Caco-2 (cell line): ENCODE measurements around the gene SHROOM1. TPM values are rescaled to one million over a fixed set of nuclear protein-coding genes. Genes with fewer than 3 reads are reported as not detected.
"Not testable (repeated sequence)": the region's sequence is repeated elsewhere in the genome, so short reads cannot be mapped to it uniquely, and the experiment has no call there.

Experiments
- BruUV-seq: library from RNA; stranded (reverse); fragments of 400-500 nt; replicated peaks from 2 replicates; lab custom pipeline; 2021; lab: Mats Ljungman, UMichigan
- CTCF ChIA-PET: fragments of 300-600 bp; sonication (Branson Sonifier 250); formaldehyde crosslinking; loops from one replicate; lab custom pipeline; 2022; ENCODE audit warnings: antibody characterized with exemption; lab: Charles Lee
- POLR2A ChIA-PET: fragments of 300-600 bp; sonication (Branson Sonifier 250); formaldehyde crosslinking; loops from one replicate; lab custom pipeline; 2022; ENCODE audit warnings: antibody characterized with exemption; lab: Charles Lee
- DNase-seq, 2 experiments: peaks; one replicate each; pipeline versions ENCODE4 v3.0.0 to v3.0.0-alpha.2; 2020 to 2022
- H3K27me3 ChIP-seq: replicated peaks from 2 replicates; pipeline ENCODE4 v1.6.0; 2011; ENCODE audit warnings: low read length; ENCODE audit not compliant: control insufficient read depth, insufficient read depth
- H3K36me3 ChIP-seq: 2 replicates; pipeline ENCODE4 v1.5.1; 2011; ENCODE audit warnings: low read length; ENCODE audit not compliant: control insufficient read depth, insufficient read depth
- H3K4me1 ChIP-seq: fragments of 250-450 bp; sonication (Bioruptor Pico); 2 replicates; pipeline ENCODE4 v1.5.1; 2020; ENCODE audit warnings: mild to moderate bottlenecking
- H3K4me3 ChIP-seq: 2 replicates; pipeline ENCODE4 v1.5.1; 2011; ENCODE audit warnings: low read depth, mild to moderate bottlenecking, control low read depth, low read length
- H3K9me3 ChIP-seq: fragments of 250-450 bp; sonication (Bioruptor Pico); 2 replicates; pipeline ENCODE4 v1.5.1; 2020; ENCODE audit warnings: mild to moderate bottlenecking, moderate library complexity
- H3K27ac Mint-ChIP-seq: one replicate; pipeline ENCODE4 v1.8.0; 2022; ENCODE audit warnings: mixed read lengths; ENCODE audit not compliant: unreplicated experiment
- H3K27me3 Mint-ChIP-seq: one replicate; pipeline ENCODE4 v1.8.0; 2022; ENCODE audit warnings: mixed read lengths; ENCODE audit not compliant: insufficient read depth, unreplicated experiment
- H3K36me3 Mint-ChIP-seq: one replicate; pipeline ENCODE4 v1.8.0; 2022; ENCODE audit warnings: mild to moderate bottlenecking, mixed read lengths; ENCODE audit not compliant: insufficient read depth, unreplicated experiment
- H3K4me1 Mint-ChIP-seq: one replicate; pipeline ENCODE4 v1.8.0; 2022; ENCODE audit warnings: low read depth, mixed read lengths; ENCODE audit not compliant: unreplicated experiment
- H3K4me3 Mint-ChIP-seq: one replicate; pipeline ENCODE4 v1.8.0; 2022; ENCODE audit warnings: mild to moderate bottlenecking, moderate library complexity, mixed read lengths; ENCODE audit not compliant: unreplicated experiment
- H3K9me3 Mint-ChIP-seq: one replicate; pipeline ENCODE4 v1.8.0; 2022; ENCODE audit warnings: mixed read lengths; ENCODE audit not compliant: unreplicated experiment
- CTCF ChIP-seq, 2 experiments: fragments of 200-600 bp in 1 of 2; IDR thresholded peaks; 1 replicate in 1 of 2; 2 replicates in 1 of 2; pipeline versions ENCODE4 v1.5.1 to v1.8.0; 2011 to 2022; ENCODE audit warnings: antibody characterized with exemption in 1 of 2, control low read depth in 1 of 2, inconsistent platforms in 1 of 2, low read depth in 1 of 2, low read length in 1 of 2, mild to moderate bottlenecking in 1 of 2, moderate library complexity in 1 of 2; ENCODE audit not compliant: insufficient read depth in 1 of 2, severe bottlenecking in 1 of 2, unreplicated experiment in 1 of 2
- intact Hi-C: fragments of 100-400 bp; cut with micrococcal nuclease; formaldehyde crosslinking; loops from one replicate; pipeline ENCODE4 v1.10.0; 2022; ENCODE audit not compliant: unreplicated experiment
- total RNA-seq: library from RNA; stranded (reverse); gene quantifications from 2 replicates; pipeline ENCODE4 v1.2.3, GENCODE V29; 2022

SHROOM1 gene
- total RNA-seq, 1 experiment from 2014 or later: 17.4 TPM

- no peaks in the 10 kb centered on the region for H3K9me3 Mint-ChIP-seq
- no peak overlapping the region for H3K4me3 ChIP-seq
- H3K9me3 ChIP-seq: no peaks in the 10 kb centered on the region
- POLR2A ChIA-PET: no interaction called here
- no peak overlapping the region for H3K27ac Mint-ChIP-seq
- no peaks in the 10 kb centered on the region for H3K36me3 ChIP-seq
- BruUV-seq: no TSS peak
- TF ChIP-seq CTCF (IDR thresholded peaks at IDR 0.05; ENCODE audit: insufficient read depth in 1 of 2, low read depth in 1 of 2, low read length in 1 of 2, severe bottlenecking in 1 of 2, unreplicated experiment in 1 of 2): no peak
- H3K4me3 Mint-ChIP-seq: no peak overlapping the region
- H3K4me1 ChIP-seq: peaks cover 17% of the 10 kb centered on the region
- intact Hi-C loops: no loop called here
- no peaks in the 10 kb centered on the region for H3K27me3 Mint-ChIP-seq
- no peak for DNase-seq
- CTCF ChIA-PET: interaction anchor here (0.6 to 3.0 kb wide), 2 partner anchors 12 to 54 kb away, joined by 4 to 115 read pairs; no protein-coding TSS in a partner anchor
- no peaks in the 10 kb centered on the region for H3K36me3 Mint-ChIP-seq
- no peaks in the 10 kb centered on the region for H3K27me3 ChIP-seq
- H3K4me1 Mint-ChIP-seq: peaks cover 13% of the 10 kb centered on the region
These were observed 21.6 kb downstream of the SHROOM1 start for GRCh38 chr5:132808866-132809265.

- H3K4me3 ChIP-seq: no peak overlapping the region
- intact Hi-C loops: no loop called here
- BruUV-seq: no TSS peak
- POLR2A ChIA-PET: interaction anchor here (0.5 kb wide), 1 partner anchor 188 kb away, joined by 4 read pairs; no protein-coding TSS in a partner anchor
- no peaks in the 10 kb centered on the region for H3K27me3 ChIP-seq
- CTCF ChIA-PET: interaction anchor here (0.6 to 3.0 kb wide), 3 partner anchors 12 to 53 kb away, joined by 4 to 115 read pairs (median 10); no protein-coding TSS in a partner anchor
- H3K4me1 Mint-ChIP-seq: peaks cover 15% of the 10 kb centered on the region
- no peaks in the 10 kb centered on the region for H3K9me3 Mint-ChIP-seq
- no peaks in the 10 kb centered on the region for H3K27me3 Mint-ChIP-seq
- peaks cover 17% of the 10 kb centered on the region for H3K4me1 ChIP-seq
- no peaks in the 10 kb centered on the region for H3K36me3 Mint-ChIP-seq
- no peaks in the 10 kb centered on the region for H3K36me3 ChIP-seq
- no peak overlapping the region for H3K27ac Mint-ChIP-seq
- DNase-seq: no peak
- no peak overlapping the region for H3K4me3 Mint-ChIP-seq
- H3K9me3 ChIP-seq: no peaks in the 10 kb centered on the region
- no peak for TF ChIP-seq CTCF (IDR thresholded peaks at IDR 0.05; ENCODE audit: insufficient read depth in 1 of 2, low read depth in 1 of 2, low read length in 1 of 2, severe bottlenecking in 1 of 2, unreplicated experiment in 1 of 2)
These were observed 22.0 kb downstream of the SHROOM1 start for GRCh38 chr5:132808448-132808847.

GRCh38 chr5:132807163-132807838, 23.1 kb downstream of the SHROOM1 start:
- Mint-ChIP-seq H3K27ac (peak overlapping the region; percentile 20), H3K27me3 (no peaks in the 10 kb centered on the region), H3K4me3 (peak overlapping the region; percentile 45), H3K9me3 (no peaks in the 10 kb centered on the region), H3K4me1 (peaks cover 16% of the 10 kb centered on the region), H3K36me3 (no peaks in the 10 kb centered on the region)
- Histone ChIP-seq H3K4me3 (peak overlapping the region; percentile 8), H3K36me3 (no peaks in the 10 kb centered on the region), H3K4me1 (peaks cover 13% of the 10 kb centered on the region), H3K9me3 (no peaks in the 10 kb centered on the region), H3K27me3 (no peaks in the 10 kb centered on the region)
- peak; percentile 87 to 94 for DNase-seq
- intact Hi-C loops: loop anchor here (1.0 to 2.0 kb wide), 4 partner anchors 8 to 59 kb away; partner anchors contain the start of genes GDF9, SEPTIN8 and UQCRQ
- TF ChIP-seq CTCF (IDR thresholded peaks at IDR 0.05; ENCODE audit: insufficient read depth in 1 of 2, low read depth in 1 of 2, low read length in 1 of 2, severe bottlenecking in 1 of 2, unreplicated experiment in 1 of 2): peak; percentile 44 to 75
- no TSS peak for BruUV-seq
- ChIA-PET CTCF (interaction anchor here (0.6 to 3.0 kb wide), 21 partner anchors 10 to 311 kb away, joined by 3 to 115 read pairs (median 4); partner anchors contain the start of genes GDF9, KIF3A and UQCRQ), POLR2A (interaction anchor here (0.6 to 1.4 kb wide), 7 partner anchors 8 to 155 kb away, joined by 3 to 11 read pairs (median 4); partner anchors contain the start of genes GDF9, SHROOM1 and UQCRQ)

GRCh38 chr5:132806804-132807162, 23.7 kb downstream of the SHROOM1 start:
- not testable (repeated sequence) for DNase-seq, H3K27me3 ChIP-seq, H3K27me3 Mint-ChIP-seq, H3K9me3 Mint-ChIP-seq, H3K36me3 ChIP-seq, H3K9me3 ChIP-seq, H3K36me3 Mint-ChIP-seq
- Histone ChIP-seq H3K4me1 (peaks cover 11% of the 10 kb centered on the region), H3K4me3 (peak overlapping the region; percentile 8)
- POLR2A ChIA-PET: interaction anchor here (0.6 to 1.4 kb wide), 7 partner anchors 9 to 156 kb away, joined by 3 to 11 read pairs (median 4); partner anchors contain the start of genes GDF9, SHROOM1 and UQCRQ
- intact Hi-C loops: loop anchor here (1.0 to 2.0 kb wide), 4 partner anchors 7 to 60 kb away; partner anchors contain the start of genes GDF9, SEPTIN8 and UQCRQ
- CTCF ChIA-PET: interaction anchor here (0.6 to 3.0 kb wide), 20 partner anchors 9 to 310 kb away, joined by 3 to 115 read pairs (median 4); partner anchors contain the start of genes GDF9, KIF3A and UQCRQ
- peak overlapping the region; percentile 45 for H3K4me3 Mint-ChIP-seq
- BruUV-seq: TSS peak; percentile 38
- H3K4me1 Mint-ChIP-seq: peaks cover 15% of the 10 kb centered on the region
- H3K27ac Mint-ChIP-seq: peak overlapping the region; percentile 20
